HG03469 (cell line): ENCODE data around the gene SDS.

Experiments used
- ATAC-seq: cut with Tn5 transposase; IDR thresholded peaks from one replicate; pipeline ENCODE4 v1.9.1; 2021; ENCODE audit warnings: mild to moderate bottlenecking, moderate library complexity, moderate number of reproducible peaks; ENCODE audit not compliant: unreplicated experiment

SDS gene

GRCh38 chr12:113403435-113404415 lies at the start of gene SDS:
TSS of gene SDS (minus strand) at chr12:113403887. CDS start at chr12:113399708, 4,179 bp downstream.
- no peak for ATAC-seq

GRCh38 chr12:113453330-113453729 lies 49.6 kb upstream of the SDS start:
- no peak for ATAC-seq

- no peak for ATAC-seq
Measured at GRCh38 chr12:113452458-113452857, 48.8 kb upstream of the SDS start.

GRCh38 chr12:113449839-113450238 lies 46.2 kb upstream of the SDS start:
- no peak for ATAC-seq

- ATAC-seq: no peak
Measured at GRCh38 chr12:113449299-113449698, 45.6 kb upstream of the SDS start.

GRCh38 chr12:113448873-113449272 lies 45.2 kb upstream of the SDS start:
- no peak for ATAC-seq

- ATAC-seq: no peak
Measured at GRCh38 chr12:113445544-113446171, 42.0 kb upstream of the SDS start.

GRCh38 chr12:113443030-113443539 lies 39.4 kb upstream of the SDS start:
- ATAC-seq: no peak

GRCh38 chr12:113440947-113441782 lies 37.5 kb upstream of the SDS start:
- ATAC-seq: no peak

GRCh38 chr12:113440336-113440735 lies 36.6 kb upstream of the SDS start:
- no peak for ATAC-seq

GRCh38 chr12:113439606-113440030 lies 35.9 kb upstream of the SDS start:
- ATAC-seq: no peak

- no peak for ATAC-seq
Measured at GRCh38 chr12:113439301-113439597, 35.6 kb upstream of the SDS start.

- ATAC-seq: no peak
Measured at GRCh38 chr12:113438523-113439300, 35.0 kb upstream of the SDS start.

- ATAC-seq: no peak
Measured at GRCh38 chr12:113437729-113438100, 34.0 kb upstream of the SDS start.

- no peak for ATAC-seq
Measured at GRCh38 chr12:113436993-113437728, 33.5 kb upstream of the SDS start.

GRCh38 chr12:113436586-113436985 lies 32.9 kb upstream of the SDS start:
- no peak for ATAC-seq

- ATAC-seq: no peak
Measured at GRCh38 chr12:113435367-113435766, 31.7 kb upstream of the SDS start.

- no peak for ATAC-seq
Measured at GRCh38 chr12:113432986-113433385, 29.3 kb upstream of the SDS start.

GRCh38 chr12:113428482-113428881 lies 24.8 kb upstream of the SDS start:
- no peak for ATAC-seq

- no peak for ATAC-seq
Measured at GRCh38 chr12:113427882-113428281, 24.2 kb upstream of the SDS start.
